HG03139 (cell line): Measurements from ENCODE around the gene CSF2.

ENCODE experiments used
- ATAC-seq: cut with Tn5 transposase; IDR thresholded peaks from one replicate; pipeline ENCODE4 v1.9.1; 2021; ENCODE audit not compliant: unreplicated experiment

Gene CSF2

GRCh38 chr5:132073231-132074013 is at the start of gene CSF2:
TSS of gene CSF2 (plus strand) at chr5:132073789. CDS start at chr5:132073824, 35 bp downstream.
- no peak for ATAC-seq

DNA sequence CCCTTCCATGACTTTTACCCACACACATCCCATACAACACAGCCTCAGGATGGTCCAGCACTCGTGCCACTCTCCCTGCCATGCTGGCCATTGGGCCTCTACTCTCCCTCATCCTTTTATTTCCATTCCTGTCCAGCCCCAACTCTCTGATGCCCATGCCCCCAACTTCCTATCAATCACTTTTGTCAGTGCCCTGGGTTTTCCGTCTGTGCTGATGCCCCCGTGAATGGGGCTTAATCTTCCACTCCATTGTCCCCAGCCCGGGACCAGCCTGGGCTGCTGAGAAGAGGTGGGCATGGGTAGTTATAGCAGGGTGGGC is 49.5 kb upstream of the CSF2 start:
- ATAC-seq: no peak

- no peak for ATAC-seq
These were observed 48.7 kb upstream of the CSF2 start for GRCh38 chr5:132024789-132025402.

GRCh38 chr5:132025403-132025971 is 48.1 kb upstream of the CSF2 start:
- ATAC-seq: no peak

- ATAC-seq: no peak
These were observed 47.0 kb upstream of the CSF2 start for GRCh38 chr5:132026516-132027008.

- no peak for ATAC-seq
These were observed 46.6 kb upstream of the CSF2 start for GRCh38 chr5:132027027-132027426.

GRCh38 chr5:132029609-132030330 is 43.8 kb upstream of the CSF2 start:
- no peak for ATAC-seq

- ATAC-seq: no peak
These were observed 43.0 kb upstream of the CSF2 start for GRCh38 chr5:132030610-132031009.

- no peak for ATAC-seq
These were observed 41.4 kb upstream of the CSF2 start for GRCh38 chr5:132032196-132032595.

GRCh38 chr5:132033122-132033521 is 40.5 kb upstream of the CSF2 start:
- no peak for ATAC-seq

GRCh38 chr5:132037353-132037752 is 36.2 kb upstream of the CSF2 start:
- ATAC-seq: no peak

DNA sequence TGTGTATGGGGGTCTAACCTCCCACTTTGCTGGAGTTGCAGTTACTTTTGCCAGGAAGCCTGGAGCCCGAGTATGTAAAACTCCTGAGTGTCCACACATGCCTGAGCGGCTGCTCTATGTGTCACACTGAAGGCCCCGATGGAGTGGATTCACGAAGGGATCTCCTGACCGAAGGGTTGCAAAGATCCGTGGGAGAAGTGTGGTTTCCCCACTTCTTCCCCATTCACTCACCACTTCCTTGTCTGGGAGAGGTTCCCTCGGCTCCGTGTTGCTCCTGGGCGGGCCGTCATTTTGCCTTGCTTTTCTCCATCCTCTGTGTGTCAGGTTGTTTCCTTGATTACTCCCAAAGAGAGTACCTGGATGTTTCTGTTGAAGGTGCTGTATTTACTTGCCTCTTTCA is 29.4 kb upstream of the CSF2 start:
- ATAC-seq: no peak

GRCh38 chr5:132046880-132047299 is 26.7 kb upstream of the CSF2 start:
- ATAC-seq: no peak

- no peak for ATAC-seq
These were observed 24.5 kb upstream of the CSF2 start for GRCh38 chr5:132049093-132049492.

GRCh38 chr5:132049559-132049958 is 24.0 kb upstream of the CSF2 start:
- no peak for ATAC-seq

- ATAC-seq: no peak
These were observed 23.5 kb upstream of the CSF2 start for GRCh38 chr5:132050136-132050535.

DNA sequence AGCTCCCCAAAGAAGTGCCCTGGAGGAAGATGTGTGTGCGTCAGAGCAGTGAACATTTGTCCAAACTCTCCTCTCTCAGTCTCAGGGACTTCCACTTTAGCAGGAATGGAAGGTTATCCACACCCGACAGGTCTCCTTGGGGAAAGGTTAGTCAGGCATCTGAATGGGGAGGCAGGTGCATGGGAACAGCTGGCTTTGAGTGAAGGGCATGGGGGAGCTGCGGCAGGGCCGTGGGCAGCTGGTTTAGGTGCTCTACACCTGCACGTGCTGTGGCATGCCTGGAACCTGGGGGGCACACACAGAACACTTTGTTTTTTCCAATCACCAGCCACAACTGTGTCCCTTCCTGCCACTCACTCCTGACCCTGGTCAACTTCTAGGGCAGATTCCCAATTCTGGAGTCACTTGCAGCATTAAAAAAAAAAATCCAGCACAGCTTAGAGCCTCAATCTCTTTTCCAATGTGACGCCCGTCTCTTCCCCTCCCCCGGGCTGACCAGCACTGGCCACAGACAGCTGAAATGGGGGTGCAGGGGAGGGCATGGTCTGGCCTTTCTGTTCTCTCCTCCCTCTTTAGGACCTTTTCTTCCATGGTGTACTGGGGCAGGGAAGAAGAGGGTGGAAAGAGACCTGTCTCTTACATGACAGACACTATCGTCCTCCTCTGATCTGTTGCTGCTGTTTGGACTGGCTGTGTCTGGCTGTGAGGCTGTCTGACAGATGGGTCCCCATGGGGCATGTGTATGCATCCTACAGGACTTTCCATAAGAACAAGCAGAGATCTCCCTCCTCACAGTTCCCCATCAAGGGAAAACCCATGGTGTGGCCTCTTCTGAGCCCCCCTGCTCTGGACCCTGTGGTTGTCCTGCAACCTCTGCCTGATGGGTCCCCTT is 22.7 kb upstream of the CSF2 start:
- no peak for ATAC-seq

GRCh38 chr5:132052520-132052919 is 21.1 kb upstream of the CSF2 start:
- no peak for ATAC-seq

GRCh38 chr5:132053483-132053882 is 20.1 kb upstream of the CSF2 start:
- no peak for ATAC-seq

DNA sequence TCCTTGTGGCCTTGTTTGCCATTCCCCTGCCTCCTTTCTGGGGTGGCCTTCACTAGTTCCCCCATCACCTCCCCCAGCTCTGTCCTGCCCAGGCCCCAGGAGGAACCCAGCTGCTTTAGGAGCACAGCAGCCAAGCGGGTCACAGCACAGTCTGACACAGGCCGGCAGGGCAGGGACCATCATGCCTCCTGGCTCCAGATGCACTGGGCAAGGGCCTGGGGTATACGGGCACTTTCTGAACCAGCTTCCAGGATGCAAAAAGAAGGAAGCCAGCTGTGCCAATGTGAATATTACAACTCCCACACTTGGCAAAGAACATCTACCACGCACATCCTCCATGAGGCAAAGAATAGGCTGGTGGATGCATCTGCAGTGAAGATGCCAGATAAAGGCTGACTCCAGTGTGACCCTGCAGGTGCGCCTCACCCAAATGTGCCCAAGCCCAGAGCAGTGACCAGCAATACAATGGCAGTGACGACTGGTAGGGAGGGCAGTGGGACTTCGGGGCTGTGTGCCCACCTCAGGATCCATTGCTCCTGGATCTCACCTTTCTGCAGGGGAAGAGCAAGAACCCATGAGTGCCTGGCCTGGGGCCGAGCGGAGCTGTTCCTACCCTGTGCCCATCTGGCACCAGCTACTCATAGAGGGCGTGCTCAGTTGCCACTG is 19.4 kb upstream of the CSF2 start:
- no peak for ATAC-seq
